Putamen (tissue), 1 donor: ENCODE results near the gene VPS13C.
"Not testable (repeated sequence)": the region's sequence is repeated elsewhere in the genome, so short reads cannot be mapped to it uniquely, and the experiment has no call there.

Experiments used
- DNase-seq: peaks from one replicate; pipeline ENCODE4 v3.0.0-alpha.2; 2016; ENCODE audit warnings: low spot score

VPS13C gene

DNA sequence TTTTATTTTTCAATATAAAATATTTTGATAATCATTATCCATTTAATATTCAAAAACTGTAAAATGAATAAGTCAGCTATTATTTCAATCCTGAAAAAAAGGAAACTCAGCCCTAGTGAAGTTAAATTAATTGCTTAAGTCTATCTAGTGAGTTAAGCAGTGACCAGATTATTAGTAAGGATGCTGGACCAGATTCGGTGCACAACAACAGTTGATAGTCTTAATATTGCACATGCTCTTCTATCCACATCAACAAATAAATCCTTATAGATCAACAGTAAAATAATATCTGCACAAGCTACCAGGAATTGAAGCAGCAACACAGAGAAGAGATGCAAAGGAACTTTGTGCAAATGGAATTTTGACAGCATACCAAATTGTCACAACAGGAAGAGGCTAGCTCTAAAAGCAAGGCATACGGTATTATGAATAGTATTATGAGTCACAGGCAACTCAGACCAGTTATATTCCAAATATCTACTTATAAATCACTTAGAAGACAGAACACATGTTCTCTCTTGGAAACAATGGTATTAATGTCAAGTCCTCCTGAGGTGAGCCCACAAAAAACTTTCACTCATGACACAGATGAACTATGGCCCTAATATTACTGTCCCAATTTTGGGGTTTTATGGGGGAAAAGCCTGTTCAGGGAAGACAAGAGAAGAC is 24.9 kb downstream of the VPS13C start:
- DNase-seq: no peak

DNA sequence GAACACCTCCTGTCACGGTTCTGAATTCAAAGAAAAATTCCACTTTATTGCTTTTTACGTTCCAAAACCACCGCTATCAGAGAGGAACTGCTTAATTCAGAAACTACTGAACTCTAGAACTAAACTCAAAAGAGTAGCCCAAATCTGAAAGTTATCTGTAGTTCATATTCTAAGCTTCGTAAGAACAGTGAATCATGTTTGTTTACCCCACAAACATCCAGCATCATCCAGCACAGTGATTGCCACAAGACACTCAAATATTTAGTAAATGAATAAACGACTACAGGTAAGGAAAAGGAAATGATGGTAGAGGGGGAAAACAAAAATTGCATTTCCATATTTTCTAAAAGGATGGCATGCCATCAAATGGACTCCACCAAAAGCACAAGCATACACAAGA is 32.3 kb downstream of the VPS13C start:
- no peak for DNase-seq

DNA sequence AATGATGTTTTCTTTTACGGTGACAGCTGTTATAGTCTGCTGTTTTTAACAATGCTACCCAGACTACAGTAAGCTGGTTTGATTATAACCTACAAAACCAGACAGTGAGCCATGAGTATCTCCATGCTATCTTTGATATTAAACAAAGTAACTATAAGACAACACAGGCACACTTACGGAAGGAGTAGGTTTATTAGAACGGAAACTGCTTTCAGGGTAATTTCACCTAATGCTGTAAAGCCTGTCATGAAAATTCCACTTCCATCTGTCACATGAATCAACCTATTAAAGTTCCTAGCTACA is 33.0 kb downstream of the VPS13C start:
- no peak for DNase-seq

DNA sequence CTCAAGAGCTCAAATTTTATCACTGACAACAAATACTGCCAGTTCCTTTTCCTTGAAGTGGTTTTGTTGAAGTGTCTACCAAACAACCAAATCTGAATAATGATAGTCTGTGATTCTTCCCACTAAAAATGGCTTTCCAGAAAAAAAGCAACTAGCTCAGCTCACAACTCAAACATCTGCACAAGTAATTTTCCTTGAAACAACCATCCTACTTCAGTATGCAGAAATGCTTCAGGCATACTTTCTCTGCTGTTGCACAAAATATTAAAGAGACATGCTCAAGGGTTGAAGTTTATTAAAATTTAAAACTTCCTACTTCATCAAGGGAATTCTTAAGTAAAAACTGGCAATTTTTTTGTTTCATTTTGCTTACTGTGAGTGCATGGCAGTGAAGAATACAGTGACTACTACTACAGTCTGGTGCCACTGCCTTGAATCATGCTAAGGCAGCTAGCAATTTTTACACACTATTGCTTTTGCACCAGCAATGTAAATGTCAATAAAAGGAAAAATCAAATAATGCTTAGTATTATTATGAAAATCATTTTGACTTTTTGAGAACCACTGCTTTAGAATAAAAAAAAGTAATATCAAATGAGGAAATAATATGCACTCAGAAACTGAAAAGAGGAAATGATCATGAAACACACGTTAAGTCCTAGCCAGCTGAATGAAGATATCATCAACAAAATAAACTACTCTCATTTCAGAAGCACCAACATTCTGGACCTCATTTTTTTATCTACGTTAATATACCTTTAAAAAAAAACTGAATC is 33.6 kb downstream of the VPS13C start:
- no peak for DNase-seq

DNA sequence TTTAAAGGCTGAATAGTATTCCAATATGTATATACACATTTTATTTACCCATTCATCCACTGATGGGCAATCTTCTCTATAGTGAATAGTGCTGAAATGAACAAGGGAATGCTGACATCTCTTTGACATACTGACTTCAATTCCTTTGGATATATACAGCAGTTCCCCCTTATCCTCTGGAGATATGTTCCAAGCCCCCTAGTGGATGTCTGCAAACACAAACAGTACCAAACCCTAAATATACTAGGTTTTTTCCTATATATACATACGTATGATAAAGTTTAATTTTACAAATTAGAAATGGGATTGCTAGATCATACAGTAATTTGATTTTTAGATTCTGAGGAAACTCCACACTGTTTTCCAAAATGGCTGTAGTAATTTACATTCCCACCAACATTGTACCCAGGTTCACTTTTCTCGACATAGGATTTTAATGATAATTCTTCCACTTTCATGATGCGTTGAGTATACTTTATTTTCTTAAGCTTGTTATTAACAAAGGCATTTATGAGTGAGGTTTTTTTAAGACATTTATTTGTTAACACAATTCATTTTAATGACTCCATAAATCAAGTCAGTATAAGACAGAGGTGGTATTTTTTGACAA is 38.2 kb downstream of the VPS13C start:
- DNase-seq: no peak

DNA sequence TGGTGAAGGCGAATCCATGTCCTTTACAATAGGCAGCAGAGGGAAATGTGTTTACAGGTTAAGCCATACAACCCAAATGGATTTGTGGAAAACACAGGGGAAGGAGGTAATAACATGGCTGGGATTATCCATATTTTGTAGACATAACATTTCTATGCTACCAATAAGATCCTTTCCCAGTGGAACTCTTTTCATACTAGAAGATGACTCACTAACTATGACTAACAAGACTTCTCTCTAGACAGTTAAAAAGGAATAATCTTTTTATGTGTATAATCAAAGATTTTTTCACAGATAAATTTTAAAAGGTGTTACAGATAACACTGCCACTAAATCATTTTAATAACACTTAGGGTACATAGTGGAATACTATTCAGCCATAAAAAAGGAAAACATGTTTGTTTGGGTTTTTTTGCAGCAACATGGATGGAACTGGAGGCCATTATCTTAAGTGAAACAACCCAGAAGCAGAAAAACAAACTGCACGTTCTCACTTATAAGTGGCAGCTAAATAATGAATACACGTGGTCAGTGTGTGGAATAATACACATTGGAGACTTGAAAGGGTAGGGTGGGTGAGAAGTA is 39.6 kb downstream of the VPS13C start:
- DNase-seq: no peak

DNA sequence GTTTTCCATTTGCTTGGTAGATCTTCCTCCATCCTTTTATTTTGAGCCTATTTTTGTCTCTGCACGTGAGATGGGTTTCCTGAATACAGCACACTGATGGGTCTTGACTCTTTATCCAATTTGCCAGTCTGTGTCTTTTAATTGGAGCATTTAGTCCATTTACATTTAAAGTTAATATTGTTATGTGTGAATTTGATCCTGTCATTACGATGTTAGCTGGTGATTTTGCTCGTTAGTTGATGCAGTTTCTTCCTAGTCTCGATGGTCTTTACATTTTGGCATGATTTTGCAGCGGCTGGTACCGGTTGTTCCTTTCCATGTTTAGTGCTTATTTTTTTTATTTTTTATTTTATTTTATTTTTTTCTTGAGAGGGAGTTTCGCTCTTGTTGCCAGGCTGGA is 54.9 kb downstream of the VPS13C start:
- not testable (repeated sequence) for DNase-seq

DNA sequence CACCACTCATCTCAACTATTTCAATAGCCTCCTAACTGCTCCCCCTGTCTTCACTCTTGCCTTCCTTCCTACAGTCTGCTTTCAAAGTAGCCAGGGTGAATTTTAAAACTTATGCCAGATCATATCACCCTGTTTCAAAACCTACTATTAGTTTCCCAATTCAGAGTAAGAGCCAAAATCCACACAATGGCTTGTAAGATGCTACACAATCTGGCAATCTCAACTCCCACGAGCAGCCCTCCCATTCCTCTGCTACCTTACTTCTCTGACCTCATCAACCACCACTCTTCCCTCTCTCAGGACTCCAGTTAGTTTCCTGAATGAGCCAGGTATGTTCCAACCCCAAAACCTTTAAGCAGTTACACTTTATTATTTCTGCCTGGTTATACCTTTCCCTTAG is 62.5 kb downstream of the VPS13C start:
- no peak for DNase-seq

DNA sequence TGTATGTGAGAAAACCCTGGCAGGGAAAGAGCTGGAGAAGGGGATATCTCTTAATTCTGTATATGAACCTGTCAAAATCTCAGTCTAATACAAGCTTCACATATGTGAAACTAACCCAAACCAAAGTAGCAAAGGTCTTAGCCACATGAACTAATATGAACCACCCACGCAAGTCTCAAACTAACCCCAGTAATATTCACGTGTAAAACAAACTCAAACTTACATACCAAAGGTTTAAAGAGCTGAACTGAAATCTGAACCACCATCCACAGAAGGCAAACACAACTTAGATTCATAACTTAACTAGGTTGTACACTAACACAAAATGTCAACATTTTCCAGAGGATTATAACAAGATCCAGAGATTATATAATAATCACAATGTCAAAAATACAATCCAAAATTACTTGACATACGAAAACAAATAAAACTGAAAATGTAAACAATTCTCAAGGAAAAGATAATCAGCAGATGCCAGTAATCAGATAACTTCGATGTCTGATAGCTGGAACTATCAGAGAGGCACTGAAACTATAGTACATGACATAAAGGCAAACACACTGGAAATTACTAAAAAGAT is 64.1 kb downstream of the VPS13C start:
- DNase-seq: no peak

DNA sequence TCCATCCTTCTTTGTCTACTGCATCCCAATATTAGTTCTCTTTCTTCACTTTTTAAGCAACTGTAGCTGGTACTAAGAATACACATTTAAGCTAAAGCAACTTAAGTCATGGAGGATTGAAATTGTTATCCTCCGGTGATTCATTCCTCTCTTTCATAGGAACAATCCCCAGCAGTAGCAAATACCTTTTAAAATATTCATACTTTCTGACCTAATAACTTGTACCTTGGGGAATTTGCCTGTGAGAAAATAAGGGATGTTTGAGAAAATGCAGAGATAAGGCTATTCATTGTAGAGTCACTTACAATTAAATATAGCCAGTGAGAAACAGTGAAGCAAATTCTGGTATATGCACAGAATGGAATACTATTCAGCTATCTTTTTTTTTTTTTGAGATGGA is 66.0 kb downstream of the VPS13C start:
- no peak for DNase-seq

DNA sequence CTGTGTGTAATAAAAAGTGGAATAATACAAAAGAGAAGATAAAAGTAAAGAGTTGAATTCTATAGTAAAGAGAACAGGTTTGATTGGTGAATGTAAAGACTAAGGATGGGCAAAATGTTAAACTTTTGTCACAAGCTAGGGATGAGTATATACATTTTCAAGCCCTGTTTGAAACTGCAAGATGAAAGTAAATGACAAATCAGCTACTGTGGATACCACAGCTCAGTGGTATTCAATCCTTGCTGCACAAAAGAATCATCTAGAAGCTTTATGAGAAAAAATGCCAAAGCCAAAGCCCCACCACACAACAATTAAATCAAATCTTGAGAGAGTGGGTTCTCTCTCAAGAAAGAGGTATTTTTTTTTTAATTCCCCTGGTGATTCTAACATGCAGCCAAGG is 67.7 kb downstream of the VPS13C start:
- no peak for DNase-seq

DNA sequence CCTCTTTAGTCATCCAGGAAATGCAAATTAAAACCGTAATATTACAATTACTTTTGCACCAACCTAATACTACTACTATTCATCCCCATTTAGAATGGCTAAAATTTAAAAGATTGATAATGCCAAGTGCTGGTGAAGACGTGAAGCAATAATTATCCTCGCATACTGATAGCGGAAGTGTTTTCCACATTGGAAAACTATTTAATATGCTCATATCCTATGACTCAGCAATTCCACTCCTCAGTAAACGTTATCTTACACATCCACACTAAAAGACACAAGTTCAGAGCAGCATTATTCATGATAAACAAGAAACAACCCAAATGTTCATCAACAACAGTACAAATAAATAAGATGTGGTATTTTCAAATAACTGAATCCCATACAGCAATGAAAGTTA is 70.6 kb downstream of the VPS13C start:
- no peak for DNase-seq

DNA sequence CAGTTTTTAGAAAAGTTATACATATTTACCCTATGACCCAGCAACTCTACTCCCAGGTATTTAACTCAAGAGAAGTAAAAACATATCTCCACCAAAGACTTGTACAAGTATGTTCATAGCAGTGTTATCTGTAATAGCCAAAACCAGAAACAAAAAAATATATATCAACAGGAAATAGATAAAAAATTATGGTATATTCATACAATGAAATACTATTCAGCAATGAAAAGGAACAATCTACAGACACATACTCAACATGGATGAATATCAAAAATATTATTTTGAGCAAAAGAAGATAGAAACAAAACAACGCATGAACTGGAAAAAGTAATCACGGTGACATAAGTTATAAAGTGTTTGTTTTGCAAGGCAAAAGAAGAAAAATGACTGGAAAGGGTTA is 72.4 kb downstream of the VPS13C start:
- DNase-seq: no peak

DNA sequence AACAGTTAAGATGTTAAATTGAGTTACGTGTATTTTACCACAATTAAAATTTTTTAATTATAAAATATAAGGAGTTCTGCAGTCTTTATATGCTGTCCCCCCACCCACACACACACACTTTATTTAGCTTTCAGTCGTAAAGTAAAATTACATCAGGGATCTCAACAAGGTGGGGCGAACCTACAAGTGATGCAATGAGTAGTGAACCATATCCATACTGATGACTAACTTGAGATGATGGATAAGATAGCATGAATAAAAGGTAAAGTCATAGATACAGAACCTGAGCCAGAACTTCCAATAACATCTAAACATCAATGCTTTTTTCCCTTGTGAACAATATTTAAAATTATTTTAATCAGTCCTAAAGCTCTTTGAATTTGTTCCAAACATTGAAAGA is 77.2 kb downstream of the VPS13C start:
- DNase-seq: no peak

DNA sequence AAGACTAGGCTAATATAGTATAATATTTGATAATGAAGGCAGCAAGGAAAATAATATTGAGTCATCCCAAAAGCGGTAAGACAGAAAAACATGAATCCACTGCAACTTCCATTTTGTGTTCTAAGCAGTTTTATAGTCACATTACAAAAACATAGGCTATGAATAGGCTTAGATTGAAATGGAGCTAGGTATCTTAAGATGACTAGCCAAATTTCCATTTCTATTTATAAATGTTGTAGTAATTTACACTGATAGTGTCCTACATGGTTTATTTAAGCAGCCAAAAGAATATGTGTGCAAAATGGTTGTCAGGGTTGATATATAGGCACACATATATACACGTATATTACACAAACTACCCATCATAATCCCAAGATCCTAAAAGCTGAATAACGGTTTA is 82.0 kb downstream of the VPS13C start:
- DNase-seq: no peak

DNA sequence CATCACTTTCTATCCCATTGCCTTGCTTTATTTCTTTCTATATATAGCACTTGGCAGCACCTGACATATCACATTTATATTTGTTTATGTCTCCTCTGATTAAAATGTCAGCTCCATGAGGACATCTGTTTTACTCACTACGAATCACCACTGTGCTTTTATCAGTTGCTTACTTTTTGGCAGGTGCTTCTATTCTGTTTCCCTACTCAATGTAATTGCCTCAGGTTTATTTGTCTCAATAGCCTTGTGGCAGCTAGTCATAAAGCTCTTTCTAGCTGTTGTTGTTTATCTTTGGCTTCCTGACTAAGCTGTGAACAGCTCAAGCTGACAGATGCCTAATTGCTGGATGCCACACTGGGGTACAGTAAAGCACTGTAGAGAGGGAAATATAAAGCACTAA is 85.5 kb downstream of the VPS13C start:
- DNase-seq: no peak

DNA sequence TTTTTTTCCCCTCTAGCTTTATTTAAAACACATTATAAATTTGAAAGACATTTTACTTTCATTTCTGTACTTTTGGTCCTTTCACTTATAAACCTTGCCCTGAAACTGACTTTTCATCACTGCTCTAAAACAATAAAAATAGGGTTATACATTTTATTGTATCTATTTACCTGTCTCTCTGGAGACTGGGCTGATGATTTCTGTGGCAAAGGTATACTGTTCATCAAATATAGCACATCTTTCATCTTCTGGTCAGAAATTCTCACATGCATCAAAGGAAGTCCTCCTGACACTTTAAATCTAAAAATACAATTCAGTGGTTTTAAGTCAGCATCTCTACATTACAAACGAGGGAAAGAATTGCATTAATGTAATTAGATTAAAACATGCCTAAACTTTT is 86.1 kb downstream of the VPS13C start:
- no peak for DNase-seq

DNA sequence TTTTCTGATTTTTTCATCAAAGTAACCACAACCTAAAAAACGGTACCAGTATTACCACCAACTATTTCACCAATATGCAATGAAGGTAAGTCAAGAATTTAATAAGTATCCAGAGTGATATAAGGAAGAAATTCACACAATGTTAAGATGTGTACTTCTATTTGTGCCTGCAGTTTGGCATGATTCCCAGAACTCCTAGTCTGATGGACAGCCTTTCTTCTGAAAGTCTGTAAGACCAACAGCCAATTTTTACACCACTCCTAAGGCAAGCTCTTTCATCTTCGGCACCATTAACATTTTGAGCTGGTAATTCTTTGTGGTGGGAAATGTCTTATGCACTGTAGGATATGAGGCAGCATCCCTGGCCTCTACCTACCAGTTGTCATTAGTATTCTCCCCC is 108.3 kb downstream of the VPS13C start:
- DNase-seq: peak; percentile 1

DNA sequence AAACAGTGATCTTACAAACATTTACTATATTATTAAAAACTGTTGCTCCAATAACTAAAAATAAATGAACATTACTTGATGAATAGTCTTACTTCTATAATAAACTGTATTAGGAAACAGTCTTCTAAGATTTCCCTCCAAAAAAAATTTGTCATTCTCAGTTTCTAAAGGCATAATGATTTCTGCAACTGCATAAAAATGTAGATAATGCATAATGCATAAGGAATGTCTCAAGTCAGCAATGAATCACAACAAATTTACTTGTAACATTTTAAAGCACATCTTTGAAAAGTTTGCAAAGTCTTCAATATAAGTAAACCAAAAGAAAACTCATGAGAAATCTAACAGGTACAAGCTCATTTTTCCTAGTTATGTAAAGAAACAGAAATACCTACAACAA is 113.5 kb downstream of the VPS13C start:
- DNase-seq: no peak

DNA sequence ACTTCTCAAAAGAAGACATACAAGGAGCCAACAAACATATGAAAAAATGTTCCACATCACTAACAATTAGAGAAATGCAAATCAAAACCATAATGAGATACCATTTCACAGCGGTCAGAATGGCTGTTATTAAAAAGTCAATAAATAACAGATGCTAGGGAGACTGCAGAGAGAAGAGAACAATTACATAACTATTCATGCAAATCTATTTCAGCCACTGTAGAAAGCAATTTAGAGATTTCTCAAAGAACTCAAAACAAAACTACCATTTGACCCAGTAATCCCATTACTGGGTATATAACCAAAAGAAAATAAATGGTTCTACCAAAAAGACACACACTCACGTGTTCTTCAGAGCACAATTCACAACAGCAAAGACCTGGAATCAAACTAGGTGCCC is 116.3 kb downstream of the VPS13C start:
- DNase-seq: no peak

DNA sequence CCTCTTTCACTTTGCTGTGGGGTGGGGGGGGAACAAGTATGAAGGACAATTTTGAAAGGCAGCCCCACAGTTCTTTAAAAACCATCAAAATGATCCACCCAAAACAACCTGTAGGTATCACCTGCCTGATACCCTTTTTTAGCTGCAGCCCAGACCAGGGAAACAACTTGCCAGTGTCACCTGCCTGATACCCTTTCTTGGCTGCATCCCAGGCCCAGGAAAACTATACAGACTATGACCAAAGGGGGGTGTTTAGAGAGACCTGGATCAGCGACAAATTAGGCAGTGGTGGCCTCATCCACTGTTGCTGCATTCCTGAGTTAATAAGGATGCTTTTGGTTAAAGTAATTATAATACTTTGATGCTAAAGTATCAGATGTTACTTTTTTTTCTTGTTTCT is 122.0 kb downstream of the VPS13C start:
- DNase-seq: no peak

DNA sequence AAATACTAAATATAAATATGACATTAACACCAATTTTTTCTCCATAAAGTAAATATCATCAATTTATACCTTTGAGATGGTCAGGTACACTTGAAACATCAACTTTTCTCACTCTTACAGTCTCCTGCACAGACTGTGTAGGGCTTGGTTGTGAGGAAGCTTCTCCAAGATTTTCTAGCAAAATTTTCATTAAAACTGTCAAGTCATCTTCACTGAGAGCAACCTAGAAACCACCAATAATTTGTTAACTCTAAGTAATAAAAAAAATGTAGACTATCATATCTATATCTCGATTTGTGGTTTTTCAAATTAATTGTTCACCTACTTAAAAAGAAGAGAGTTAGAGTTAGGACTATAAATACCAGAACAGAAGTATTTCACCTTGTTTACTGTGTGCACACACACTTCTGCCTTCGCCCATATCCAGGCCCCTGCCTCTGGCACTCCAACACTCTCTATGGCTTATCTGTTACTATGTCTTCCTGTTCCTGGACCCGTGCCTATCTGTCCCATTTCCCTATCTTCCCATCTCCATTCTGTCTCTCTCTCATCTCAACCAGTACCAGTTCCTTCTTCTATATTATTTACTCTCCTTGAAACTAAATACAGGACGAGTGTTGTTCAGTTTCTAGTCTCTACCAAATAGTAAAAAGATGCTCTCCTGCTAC is 123.6 kb downstream of the VPS13C start:
- no peak for DNase-seq
